SK-N-SH treated with all-trans-retinoic acid at 6 μM for 48 hours (cell line): ENCODE data around the gene SP110.

ENCODE experiments used
- ARNTL ChIP-seq: fragments of 450-650 bp; formaldehyde crosslinking; IDR thresholded peaks from 2 replicates; pipeline ENCODE4 v1.5.0; 2020; ENCODE audit warnings: low read depth, mild to moderate bottlenecking, moderate library complexity, borderline replicate concordance
- GLIS3 ChIP-seq: fragments of 250-450 bp; sonication (Bioruptor Pico); IDR thresholded peaks from 2 replicates; pipeline ENCODE4 v1.5.0; 2020; ENCODE audit warnings: mild to moderate bottlenecking, moderate library complexity
- POU6F1 ChIP-seq: fragments of 250-450 bp; sonication (Bioruptor Pico); IDR thresholded peaks from 2 replicates; pipeline ENCODE4 v1.8.0; 2021; ENCODE audit warnings: low read depth, mild to moderate bottlenecking, moderate library complexity, borderline replicate concordance
- PPARA ChIP-seq: fragments of 250-450 bp; sonication (Bioruptor Pico); IDR thresholded peaks from 2 replicates; pipeline ENCODE4 v1.5.0; 2020; ENCODE audit warnings: mild to moderate bottlenecking, borderline replicate concordance
- TOX ChIP-seq: fragments of 250-450 bp; sonication (Bioruptor Pico); IDR thresholded peaks from 2 replicates; pipeline ENCODE4 v1.8.0; 2021; ENCODE audit warnings: mild to moderate bottlenecking, moderate library complexity, borderline replicate concordance
- ZNF70 ChIP-seq: fragments of 450-650 bp; formaldehyde crosslinking; IDR thresholded peaks from 2 replicates; pipeline ENCODE4 v1.5.0; 2020; ENCODE audit warnings: mild to moderate bottlenecking, moderate library complexity
- TF ChIP-seq, protein P1 (sequence below): fragments of 250-450 bp; sonication (Bioruptor Pico); IDR thresholded peaks from 2 replicates; pipeline ENCODE4 v1.5.1; 2020; ENCODE audit warnings: low read depth, mild to moderate bottlenecking, moderate library complexity

DNA sequence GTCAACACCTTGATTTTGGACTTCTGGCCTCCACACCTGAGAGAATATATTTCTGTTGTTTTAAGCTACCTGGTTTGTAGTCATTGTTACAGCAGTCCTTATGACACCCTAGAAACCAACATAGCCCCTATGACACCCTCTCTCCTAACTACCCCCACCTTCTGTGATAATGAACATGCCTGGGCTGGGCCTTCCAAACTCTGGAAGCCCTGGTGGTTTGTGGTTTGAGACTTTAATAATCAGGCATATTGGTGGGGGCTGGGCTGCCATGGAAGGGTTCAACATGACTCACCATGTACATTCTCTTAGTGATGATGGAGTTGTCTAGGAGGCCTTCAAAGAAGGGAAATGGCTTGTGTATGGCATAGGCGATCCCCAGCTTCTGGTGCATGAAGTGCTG is 3.3 kb downstream of the SP110 start:
- TF ChIP-seq ARNTL (CRISPR knock-in tag): no peak
- TF ChIP-seq GLIS3: no peak
- TF ChIP-seq ZNF70 (CRISPR knock-in tag): no peak
- TF ChIP-seq POU6F1 (CRISPR knock-in tag): no peak
- TF ChIP-seq, protein P1, sequence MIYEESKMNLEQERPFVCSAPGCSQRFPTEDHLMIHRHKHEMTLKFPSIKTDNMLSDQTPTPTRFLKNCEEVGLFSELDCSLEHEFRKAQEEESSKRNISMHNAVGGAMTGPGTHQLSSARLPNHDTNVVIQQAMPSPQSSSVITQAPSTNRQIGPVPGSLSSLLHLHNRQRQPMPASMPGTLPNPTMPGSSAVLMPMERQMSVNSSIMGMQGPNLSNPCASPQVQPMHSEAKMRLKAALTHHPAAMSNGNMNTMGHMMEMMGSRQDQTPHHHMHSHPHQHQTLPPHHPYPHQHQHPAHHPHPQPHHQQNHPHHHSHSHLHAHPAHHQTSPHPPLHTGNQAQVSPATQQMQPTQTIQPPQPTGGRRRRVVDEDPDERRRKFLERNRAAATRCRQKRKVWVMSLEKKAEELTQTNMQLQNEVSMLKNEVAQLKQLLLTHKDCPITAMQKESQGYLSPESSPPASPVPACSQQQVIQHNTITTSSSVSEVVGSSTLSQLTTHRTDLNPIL: no peak
- no peak for TF ChIP-seq TOX
- no peak for TF ChIP-seq PPARA (CRISPR knock-in tag)
